ENCODE results near the gene HAGHL.
"Not testable (repeated sequence)": the region's sequence is repeated elsewhere in the genome, so short reads cannot be mapped to it uniquely, and the experiment has no call there.

HAGHL gene

GRCh38 chr16:689175-689897, 37.6 kb upstream of the HAGHL start:
- no peak for DNase-seq

DNA sequence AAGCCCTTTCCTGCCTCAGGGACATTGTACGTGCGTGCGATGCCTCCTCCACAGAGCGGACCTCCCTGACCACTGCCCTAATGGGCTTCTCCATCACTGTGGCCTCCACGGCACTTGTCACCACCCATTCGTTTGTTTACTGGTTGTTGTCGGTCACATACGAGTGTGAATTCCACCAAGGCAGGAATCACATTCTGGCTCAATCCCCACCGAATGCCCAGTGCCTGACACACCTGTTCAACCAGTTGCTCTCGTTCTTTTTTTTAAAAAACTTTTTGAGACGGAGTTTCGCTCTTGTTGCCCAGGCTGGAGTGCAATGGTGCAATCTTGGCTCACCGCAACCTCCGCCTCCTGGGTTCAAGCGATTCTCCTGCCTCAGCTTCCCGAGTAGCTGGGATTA, 35.7 kb upstream of the HAGHL start:
- not testable (repeated sequence) for DNase-seq

GRCh38 chr16:692356-693108, 34.4 kb upstream of the HAGHL start:
- DNase-seq = no peak

- no peak for DNase-seq
These were observed 33.5 kb upstream of the HAGHL start for GRCh38 chr16:693364-693763.

DNA sequence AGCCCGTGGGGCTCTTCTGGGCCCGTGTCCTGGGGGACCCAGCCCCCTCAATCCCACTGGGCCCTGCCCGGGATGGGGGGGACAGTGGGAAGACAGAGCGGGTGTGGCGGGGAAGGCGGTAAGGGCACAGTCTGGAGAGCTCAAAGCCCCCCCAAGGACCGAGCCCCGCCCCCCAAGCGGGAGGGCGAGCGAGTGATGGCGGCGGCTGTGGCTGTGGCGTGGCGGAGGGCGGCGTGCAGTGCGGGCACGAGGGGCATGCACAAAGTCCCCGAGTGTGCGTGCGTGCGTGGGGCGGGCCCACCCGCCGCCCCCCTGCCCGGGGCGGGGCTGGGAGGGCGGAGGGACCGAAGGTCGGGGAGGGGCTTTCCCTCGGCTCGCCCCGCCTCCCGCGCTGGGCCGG, 33.1 kb upstream of the HAGHL start:
- DNase-seq = no peak

DNA sequence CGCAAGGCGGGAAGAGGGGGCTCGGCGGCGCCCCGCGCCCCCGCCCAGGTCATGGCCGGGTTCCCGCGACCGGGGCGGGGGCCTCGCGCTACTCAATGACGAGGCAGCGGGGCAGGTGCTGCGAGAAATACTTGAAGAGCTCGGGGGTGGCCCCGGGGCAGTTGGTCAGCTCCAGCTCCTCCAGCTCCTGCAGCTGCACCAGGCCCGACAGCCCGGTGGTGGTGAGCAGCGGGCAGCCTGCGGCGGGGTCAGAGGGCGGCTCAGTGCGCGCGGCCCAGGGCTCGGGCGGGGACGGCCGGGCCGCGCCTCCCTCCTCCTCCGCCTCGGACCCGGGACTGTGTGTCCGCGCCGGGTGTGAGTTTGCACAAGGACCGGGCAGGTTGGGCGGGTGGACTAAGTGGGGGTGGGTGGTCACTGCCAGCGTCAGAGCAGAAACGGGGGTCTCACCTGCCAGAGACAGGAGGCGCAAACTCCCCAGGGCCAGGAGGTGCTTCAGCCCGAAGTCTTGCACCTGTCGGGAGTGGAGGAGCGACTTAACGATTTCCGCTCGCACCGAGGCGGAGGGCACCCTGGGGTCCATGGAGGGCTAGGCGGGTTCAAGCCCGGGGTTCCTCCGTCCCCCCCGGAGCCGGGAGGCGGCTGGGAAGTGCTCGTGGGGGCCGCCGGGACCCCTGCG, 32.6 kb upstream of the HAGHL start:
- no peak for DNase-seq

GRCh38 chr16:694863-695354, 32.0 kb upstream of the HAGHL start:
- no peak for DNase-seq

- DNase-seq = peak; percentile 94
These were observed 31.4 kb upstream of the HAGHL start for GRCh38 chr16:695355-696089.

- no peak for DNase-seq
These were observed 27.8 kb upstream of the HAGHL start for GRCh38 chr16:698911-699671.

DNA sequence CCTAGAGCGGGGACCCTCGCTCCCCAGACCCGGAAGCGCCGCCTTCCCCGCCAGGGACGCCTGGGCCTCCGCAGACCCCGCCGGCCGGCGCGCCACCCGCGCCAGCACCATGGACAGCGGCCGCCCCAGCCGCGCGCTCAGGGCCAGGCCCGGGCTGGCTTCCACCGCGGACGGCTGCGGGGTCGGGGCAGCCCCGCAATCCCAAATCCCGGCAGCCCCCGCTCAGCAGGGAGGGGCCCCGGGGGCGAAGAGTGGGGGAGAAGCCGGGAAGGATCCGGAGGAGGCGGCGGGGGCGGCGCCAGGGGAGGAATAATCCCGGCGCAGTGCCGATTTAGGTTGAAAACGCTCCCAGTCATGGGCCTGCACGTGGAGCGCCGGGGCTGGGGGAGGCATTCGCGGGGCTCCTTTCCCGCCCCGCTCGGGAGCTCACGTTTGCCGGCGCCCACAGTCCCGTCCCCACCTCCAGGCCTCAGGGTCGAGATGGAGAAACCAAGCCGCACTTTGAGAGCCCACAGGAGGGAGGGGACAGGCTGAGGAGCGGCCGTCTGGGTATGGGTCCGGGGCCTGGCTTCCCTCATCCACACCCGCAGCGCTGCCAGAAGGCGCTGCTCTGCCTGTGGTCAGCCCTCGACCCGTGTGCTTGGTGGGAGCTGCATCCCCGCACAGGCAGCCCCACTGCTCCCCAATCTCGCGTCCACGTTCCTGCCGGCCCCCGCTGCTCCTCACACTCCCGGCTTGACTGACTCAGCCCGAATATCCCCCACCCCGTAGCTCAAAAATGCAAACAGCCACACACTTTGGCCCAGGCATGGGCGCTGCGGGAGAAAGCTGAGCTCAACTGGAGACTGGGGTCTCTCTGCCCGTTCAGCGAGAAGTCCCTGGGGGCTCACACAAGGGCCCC, 26.0 kb upstream of the HAGHL start:
- no peak for DNase-seq

DNA sequence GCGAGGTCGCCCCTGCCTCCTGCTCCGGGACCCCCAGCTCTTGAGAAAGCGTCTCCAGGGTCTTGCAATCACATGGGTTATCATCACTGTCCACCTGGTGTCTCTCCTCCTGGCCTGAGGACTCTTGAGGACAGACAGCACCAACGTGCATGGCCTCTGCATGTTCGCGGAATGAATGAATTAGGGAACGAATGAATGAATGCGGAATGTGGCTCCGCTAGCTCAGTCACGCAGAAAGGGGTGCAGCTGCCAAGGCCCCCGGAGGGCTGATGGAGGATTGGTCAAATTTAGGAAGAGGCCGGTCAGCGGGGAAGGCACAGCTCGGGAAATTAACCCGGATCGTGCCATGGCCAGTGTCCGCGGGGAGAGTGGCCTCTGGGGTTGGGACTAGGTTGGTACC, 24.6 kb upstream of the HAGHL start:
- no peak for DNase-seq

GRCh38 chr16:703406-703805, 23.5 kb upstream of the HAGHL start:
- no peak for DNase-seq

- DNase-seq = no peak
These were observed 22.9 kb upstream of the HAGHL start for GRCh38 chr16:704047-704446.

- DNase-seq = no peak
These were observed 22.1 kb upstream of the HAGHL start for GRCh38 chr16:704552-705380.

DNA sequence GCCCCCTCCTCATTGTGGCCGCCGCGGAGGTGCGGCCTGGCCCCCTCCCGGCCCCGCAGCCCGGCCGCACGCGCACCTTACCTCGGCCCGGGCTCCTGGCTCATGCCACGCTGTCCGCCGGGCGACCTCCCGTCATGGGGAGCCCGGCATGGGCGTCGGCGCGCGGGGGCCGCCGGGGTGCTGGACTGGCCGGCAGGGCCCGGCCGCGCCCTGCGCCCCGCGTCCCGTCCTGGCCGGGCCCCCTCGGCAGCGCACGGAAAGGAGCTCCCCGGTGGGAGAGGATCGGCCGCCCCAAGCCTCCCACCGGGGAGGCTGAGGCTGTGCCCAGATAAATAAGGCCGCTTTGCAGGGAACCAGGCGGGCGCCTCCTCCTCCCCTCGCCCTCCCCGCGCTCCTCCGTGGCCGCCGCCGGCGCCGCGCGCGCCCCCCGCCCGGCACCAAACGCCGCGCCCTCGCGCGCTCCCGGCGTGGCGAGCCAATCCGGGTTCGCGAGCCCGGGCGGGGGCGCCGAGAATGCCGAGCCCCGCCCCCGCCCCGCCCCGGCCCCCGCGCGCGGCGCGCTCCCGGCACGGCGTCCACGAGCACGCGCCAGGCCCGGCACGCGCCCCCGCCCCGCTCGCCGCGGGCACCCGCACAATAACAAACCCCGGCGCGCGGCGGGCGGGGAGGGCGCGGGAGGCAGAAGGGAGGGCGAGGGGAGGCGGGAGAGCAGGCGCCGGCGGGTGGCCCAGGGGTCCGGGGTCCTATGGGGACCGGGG, 21.3 kb upstream of the HAGHL start, which contains the start of gene FBXL16:
Gene FBXL16, minus strand, starts transcription at position 371 of the 758 bp plus-strand sequence. CDS start 8,396 bp downstream, outside the sequence.
- DNase-seq = peak; percentile 25

DNA sequence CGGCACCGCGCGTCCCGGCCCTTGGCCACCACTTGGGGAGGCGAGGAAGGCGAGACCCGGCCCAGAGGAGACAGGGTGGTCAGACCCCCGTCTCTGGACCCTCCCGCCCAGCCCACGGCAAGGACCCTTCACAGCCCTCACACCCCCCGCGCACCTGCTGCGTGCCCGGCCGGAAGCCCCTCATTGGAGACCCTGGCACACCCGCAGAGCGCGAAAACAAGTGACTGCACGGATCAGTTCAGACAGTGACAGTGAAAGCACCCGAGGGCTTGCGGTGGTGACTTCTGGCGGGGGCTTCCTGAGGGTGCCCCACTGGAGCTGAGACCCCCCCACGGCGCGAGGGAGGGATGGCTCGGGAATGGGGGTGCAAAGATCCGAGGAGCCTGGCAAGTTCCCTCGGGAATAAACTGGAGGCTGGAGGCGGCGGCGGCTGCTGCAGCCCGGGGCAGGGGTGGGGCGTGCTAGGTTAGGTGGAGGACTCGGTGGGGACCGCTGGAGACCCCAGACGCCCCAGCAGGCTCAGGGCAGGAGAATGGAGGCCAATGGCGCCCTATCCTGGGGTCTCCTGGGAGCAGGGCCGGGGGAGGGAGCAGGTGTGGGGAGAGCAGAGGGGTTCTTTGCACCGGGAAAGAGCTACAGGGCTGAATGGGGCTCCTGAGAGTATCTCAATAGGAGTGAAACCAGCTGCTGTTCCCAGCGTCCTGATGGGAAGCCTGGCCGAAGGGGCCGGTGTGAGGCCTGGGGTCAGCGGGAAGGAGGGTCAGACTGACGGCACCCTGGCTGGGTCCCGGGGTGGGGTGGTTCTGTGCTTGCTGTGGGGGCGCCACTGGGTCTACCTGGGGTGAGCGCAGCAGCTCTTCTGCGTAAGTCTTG, 20.5 kb upstream of the HAGHL start:
- DNase-seq = peak; percentile 18

DNA sequence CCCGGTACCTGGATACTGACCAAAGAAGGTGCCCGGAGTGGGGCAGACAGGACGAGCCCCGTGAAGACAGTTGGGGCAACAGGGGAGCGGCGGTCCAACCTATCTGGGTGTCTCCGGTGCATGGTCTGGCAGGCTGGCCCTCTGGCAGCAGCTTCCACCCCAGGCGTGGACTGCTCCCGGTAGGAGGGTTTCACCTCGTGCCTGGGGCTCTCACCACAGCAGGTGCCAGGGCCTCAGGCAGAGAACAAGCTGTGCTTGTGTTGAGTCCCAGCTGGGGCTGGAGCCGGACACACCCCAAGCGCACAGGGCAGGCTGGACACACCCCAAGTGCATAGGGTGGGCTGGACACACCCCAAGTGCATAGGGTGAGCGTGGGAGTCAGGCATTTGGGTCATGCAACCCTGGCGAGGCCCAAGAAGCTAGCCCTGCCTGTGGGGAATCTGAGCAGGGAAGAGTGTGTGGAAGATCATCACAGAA, 19.8 kb upstream of the HAGHL start:
- DNase-seq = no peak

DNA sequence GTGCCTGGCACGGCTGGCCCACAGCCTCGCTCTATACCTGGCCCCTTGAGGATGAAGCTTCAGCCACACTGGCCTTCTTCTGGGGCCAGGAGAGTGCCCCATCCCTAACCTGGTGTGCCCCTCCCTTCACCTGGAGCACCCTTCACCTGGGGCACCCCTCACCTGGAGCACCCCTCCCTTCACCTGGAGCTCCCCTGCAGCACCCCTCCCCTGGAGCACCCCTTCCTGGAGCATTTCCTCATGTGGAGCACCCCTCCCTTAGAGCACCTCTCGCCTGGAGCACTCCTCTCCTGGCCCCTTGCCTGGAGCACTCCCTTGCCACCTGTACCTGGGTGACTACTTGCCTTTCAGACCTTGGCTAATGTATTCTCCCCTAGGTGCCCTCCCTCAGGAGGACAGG, 18.9 kb upstream of the HAGHL start:
- DNase-seq = no peak

Data from DMS79 (cell line).